ENCODE results near the gene CAMK1D. TPM values are rescaled to one million over a fixed set of nuclear protein-coding genes. Genes with fewer than 3 reads are reported as not detected.

CAMK1D gene
- total and polyA plus RNA-seq, 10 of the 15 experiments (the other 5 are each of a cell fraction or from before 2014, with no cell fraction given) = 2.1 to 35.5 (median 14.7) TPM

DNA sequence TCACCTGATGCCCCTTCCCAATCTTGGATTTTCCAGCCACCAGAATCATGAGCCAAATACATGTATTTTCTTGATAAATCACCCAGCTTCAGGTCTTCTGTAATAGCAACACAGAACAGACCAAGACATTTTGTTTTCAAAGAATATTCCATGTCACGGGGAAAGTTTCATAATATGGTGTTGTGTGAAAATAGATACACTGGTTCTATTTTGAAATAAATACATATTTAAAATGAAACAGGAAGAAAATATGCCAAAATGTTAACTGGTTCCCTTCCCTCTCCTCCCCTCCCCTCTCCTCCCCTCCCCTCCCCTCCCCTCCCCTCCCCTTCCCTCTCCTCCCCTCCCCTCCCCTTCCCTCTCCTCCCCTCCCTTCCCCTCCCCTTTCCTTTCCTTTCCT is 30.3 kb upstream of the CAMK1D start (continued):
- TF ChIP-seq, protein P1, sequence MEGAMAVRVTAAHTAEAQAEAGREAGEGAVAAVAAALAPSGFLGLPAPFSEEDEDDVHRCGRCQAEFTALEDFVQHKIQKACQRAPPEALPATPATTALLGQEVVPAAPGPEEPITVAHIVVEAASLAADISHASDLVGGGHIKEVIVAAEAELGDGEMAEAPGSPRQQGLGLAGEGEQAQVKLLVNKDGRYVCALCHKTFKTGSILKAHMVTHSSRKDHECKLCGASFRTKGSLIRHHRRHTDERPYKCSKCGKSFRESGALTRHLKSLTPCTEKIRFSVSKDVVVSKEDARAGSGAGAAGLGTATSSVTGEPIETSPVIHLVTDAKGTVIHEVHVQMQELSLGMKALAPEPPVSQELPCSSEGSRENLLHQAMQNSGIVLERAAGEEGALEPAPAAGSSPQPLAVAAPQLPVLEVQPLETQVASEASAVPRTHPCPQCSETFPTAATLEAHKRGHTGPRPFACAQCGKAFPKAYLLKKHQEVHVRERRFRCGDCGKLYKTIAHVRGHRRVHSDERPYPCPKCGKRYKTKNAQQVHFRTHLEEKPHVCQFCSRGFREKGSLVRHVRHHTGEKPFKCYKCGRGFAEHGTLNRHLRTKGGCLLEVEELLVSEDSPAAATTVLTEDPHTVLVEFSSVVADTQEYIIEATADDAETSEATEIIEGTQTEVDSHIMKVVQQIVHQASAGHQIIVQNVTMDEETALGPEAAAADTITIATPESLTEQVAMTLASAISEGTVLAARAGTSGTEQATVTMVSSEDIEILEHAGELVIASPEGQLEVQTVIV (IDR thresholded peaks at IDR 0.05; ENCODE audit: borderline replicate concordance, partially characterized antibody) = no peak
- TF ChIP-seq, protein P2, sequence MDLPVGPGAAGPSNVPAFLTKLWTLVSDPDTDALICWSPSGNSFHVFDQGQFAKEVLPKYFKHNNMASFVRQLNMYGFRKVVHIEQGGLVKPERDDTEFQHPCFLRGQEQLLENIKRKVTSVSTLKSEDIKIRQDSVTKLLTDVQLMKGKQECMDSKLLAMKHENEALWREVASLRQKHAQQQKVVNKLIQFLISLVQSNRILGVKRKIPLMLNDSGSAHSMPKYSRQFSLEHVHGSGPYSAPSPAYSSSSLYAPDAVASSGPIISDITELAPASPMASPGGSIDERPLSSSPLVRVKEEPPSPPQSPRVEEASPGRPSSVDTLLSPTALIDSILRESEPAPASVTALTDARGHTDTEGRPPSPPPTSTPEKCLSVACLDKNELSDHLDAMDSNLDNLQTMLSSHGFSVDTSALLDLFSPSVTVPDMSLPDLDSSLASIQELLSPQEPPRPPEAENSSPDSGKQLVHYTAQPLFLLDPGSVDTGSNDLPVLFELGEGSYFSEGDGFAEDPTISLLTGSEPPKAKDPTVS (IDR thresholded peaks at IDR 0.05; ENCODE audit: low read depth, low read length) = no peak

DNA sequence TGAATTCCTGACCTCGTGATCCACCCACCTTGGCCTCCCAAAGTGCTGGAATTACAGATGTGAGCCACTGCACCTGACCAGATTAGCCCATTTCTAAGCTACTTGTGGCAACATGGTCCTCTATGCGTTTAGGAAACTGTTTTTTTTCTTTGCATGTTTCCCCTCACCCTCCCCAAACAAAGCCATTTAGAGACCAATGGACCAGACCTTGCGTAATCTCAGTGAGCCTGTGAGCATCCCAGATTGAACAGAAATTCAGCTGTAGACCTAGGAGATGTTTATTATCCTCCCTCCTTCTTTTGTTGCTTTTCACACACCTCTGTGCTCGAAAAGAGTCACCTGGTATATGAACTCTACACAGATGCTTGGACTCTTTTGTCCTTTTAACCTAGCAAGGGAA is 28.5 kb upstream of the CAMK1D start:
- H3K27me3 ChIP-seq (replicated peaks in 1 of 2; ENCODE audit: control insufficient read depth in 2 of 2, insufficient read depth in 2 of 2, low read length in 1 of 2) = no peaks in the 10 kb centered on the region
- no peaks in the 10 kb centered on the region for H3K36me3 ChIP-seq (ENCODE audit: control insufficient read depth in 2 of 2, insufficient read depth in 2 of 2, low read length in 1 of 2)
- BruUV-seq (replicated peaks) = no TSS peak
- in situ Hi-C loops (cut with MboI) = no loop called here
- no peak overlapping the region for H3K27ac ChIP-seq (ENCODE audit: control insufficient read depth, insufficient read depth)
- H2AFZ ChIP-seq (ENCODE audit: control insufficient read depth, low read depth, low read length) = no peak overlapping the region
- ChIA-PET POLR2A (interaction anchor here (1.0 to 1.1 kb wide), 2 partner anchors 13 to 55 kb away, joined by 3 read pairs; no protein-coding TSS in a partner anchor), CTCF (no interaction called here), RAD21 (ENCODE audit: unreplicated experiment) (interaction anchor here (0.9 kb wide), 1 partner anchor 13 kb away, joined by 3 read pairs; no protein-coding TSS in a partner anchor), SMC1A (ENCODE audit: uncharacterized antibody, unreplicated experiment) (interaction anchor here (1.2 kb wide), 1 partner anchor 164 kb away, joined by 3 read pairs; no protein-coding TSS in a partner anchor)
- no peak for ATAC-seq
- intact Hi-C loops (cut with micrococcal nuclease; ENCODE audit: unreplicated experiment) = no loop called here
- DNase-seq (ENCODE audit: low read depth, low spot score) = no peak
- no peaks in the 10 kb centered on the region for H4K20me1 ChIP-seq (ENCODE audit: control insufficient read depth, insufficient read depth)
- WGBS (ENCODE audit: insufficient coverage, insufficient replicate concordance, low lambda C conversion rate, missing lambda C conversion rate) = 41% methylated on average over 4 of the region's 4 CpGs
- no peak overlapping the region for H3K4me3 ChIP-seq
- H3K4me2 ChIP-seq (ENCODE audit: control insufficient read depth, insufficient read depth) = no peak overlapping the region
- H3K79me2 ChIP-seq (ENCODE audit: control insufficient read depth, insufficient read depth, low read length) = no peaks in the 10 kb centered on the region
- no peak overlapping the region for H3K9ac ChIP-seq (ENCODE audit: control insufficient read depth, insufficient read depth, low read length)
- no peaks in the 10 kb centered on the region for H3K9me3 ChIP-seq (replicated peaks; ENCODE audit: control insufficient read depth, insufficient read depth, low read length)
- TF ChIP-seq PAX5 (IDR thresholded peaks at IDR 0.05; ENCODE audit: borderline replicate concordance, low read depth, low read length) = no peak
- TF ChIP-seq, protein P1 (IDR thresholded peaks at IDR 0.05; ENCODE audit: borderline replicate concordance, partially characterized antibody) = no peak
- no peak for TF ChIP-seq ZNF622 (IDR thresholded peaks at IDR 0.05)
- TF ChIP-seq CHD1 (IDR thresholded peaks at IDR 0.05; ENCODE audit: low read depth, low read length) = no peak
- no peak for TF ChIP-seq MYB (IDR thresholded peaks at IDR 0.05; ENCODE audit: borderline replicate concordance, low read depth, low read length)
- no peak for TF ChIP-seq CHD4 (IDR thresholded peaks at IDR 0.05)
- no peak for TF ChIP-seq TAF1 (IDR thresholded peaks at IDR 0.05; ENCODE audit: borderline replicate concordance, low read depth, low read length)
- TF ChIP-seq CREM (IDR thresholded peaks at IDR 0.05; ENCODE audit: low read depth) = no peak
- no peak for TF ChIP-seq NFXL1 (IDR thresholded peaks at IDR 0.05; ENCODE audit: borderline replicate concordance)
- no peaks in the 10 kb centered on the region for H3K4me1 ChIP-seq (ENCODE audit: control insufficient read depth, insufficient read depth, low read length)
- FAIRE-seq = no peak

All from GM12878 (cell line).